Measurements from ENCODE around the gene POGZ.
A peak's percentile ranks its signal among the peaks of the same experiment; 100 is the strongest.
"Not testable (repeated sequence)": the region's sequence is repeated elsewhere in the genome, so short reads cannot be mapped to it uniquely, and the experiment has no call there.

Gene POGZ

GRCh38 chr1:151403612-151404011 lies 55.7 kb downstream of the POGZ start:
- peaks cover 66 to 68% of the 10 kb centered on the region in 2 donors for H3K36me3 ChIP-seq (ENCODE audit: control insufficient read depth in 2 of 2, insufficient read depth in 2 of 2, low read length in 2 of 2)

DNA sequence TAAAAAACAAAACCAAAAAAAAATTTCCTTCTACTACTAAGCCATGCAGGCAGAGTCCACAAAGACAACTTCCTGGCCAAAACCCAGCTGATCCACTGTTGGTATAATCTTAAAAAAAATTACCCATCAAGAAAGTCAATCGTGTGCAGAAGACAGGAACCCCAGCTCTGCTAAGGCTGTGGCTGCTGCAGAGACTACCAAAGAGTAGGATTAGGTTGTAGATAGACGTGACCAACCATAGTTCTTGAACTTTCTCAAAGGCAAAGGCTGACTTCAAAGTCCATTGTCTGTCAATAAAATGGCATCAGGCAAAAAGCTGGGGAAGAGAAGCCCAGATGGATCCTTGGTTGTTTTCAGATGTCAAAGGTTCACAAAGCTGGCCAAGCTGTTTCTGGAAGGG lies 56.5 kb downstream of the POGZ start:
- no peak overlapping the region for H3K27ac ChIP-seq (ENCODE audit: low read depth in 2 of 2, low read length in 2 of 2)
- peaks cover 8 to 9% of the 10 kb centered on the region in 2 donors for H3K4me1 ChIP-seq (ENCODE audit: control insufficient read depth in 2 of 2, insufficient read depth in 2 of 2, low read length in 2 of 2)
- H3K9ac ChIP-seq (ENCODE audit: low read depth in 1 of 2, low read length in 2 of 2): no peak overlapping the region
- no peak overlapping the region for H3K4me3 ChIP-seq (ENCODE audit: low read length in 2 of 2)
- no peaks in the 10 kb centered on the region for H3K9me3 ChIP-seq (ENCODE audit: control insufficient read depth in 2 of 2, low read length in 2 of 2)
- H3K36me3 ChIP-seq (ENCODE audit: control insufficient read depth in 2 of 2, insufficient read depth in 2 of 2, low read length in 2 of 2): peaks cover 58 to 60% of the 10 kb centered on the region in 2 donors
- H3K27me3 ChIP-seq (ENCODE audit: control insufficient read depth in 2 of 2, insufficient read depth in 2 of 2, low read length in 2 of 2): no peaks in the 10 kb centered on the region

More at GRCh38 chr1:151403612-151404011, 55.7 kb downstream of the POGZ start:
- Histone ChIP-seq H3K4me3 (ENCODE audit: low read length in 2 of 2) (no peak overlapping the region), H3K27ac (ENCODE audit: low read depth in 2 of 2, low read length in 2 of 2) (no peak overlapping the region), H3K9me3 (ENCODE audit: control insufficient read depth in 2 of 2, low read length in 2 of 2) (no peaks in the 10 kb centered on the region), H3K4me1 (ENCODE audit: control insufficient read depth in 2 of 2, insufficient read depth in 2 of 2, low read length in 2 of 2) (peaks cover 8 to 9% of the 10 kb centered on the region in 2 donors), H3K9ac (ENCODE audit: low read depth in 1 of 2, low read length in 2 of 2) (no peak overlapping the region), H3K27me3 (ENCODE audit: control insufficient read depth in 2 of 2, insufficient read depth in 2 of 2, low read length in 2 of 2) (no peaks in the 10 kb centered on the region)

- H3K9ac ChIP-seq (ENCODE audit: low read depth in 1 of 2, low read length in 2 of 2): no peak overlapping the region
- no peaks in the 10 kb centered on the region for H3K9me3 ChIP-seq (ENCODE audit: control insufficient read depth in 2 of 2, low read length in 2 of 2)
- no peak overlapping the region for H3K27ac ChIP-seq (ENCODE audit: low read depth in 2 of 2, low read length in 2 of 2)
- peaks cover 51 to 53% of the 10 kb centered on the region in 2 donors for H3K36me3 ChIP-seq (ENCODE audit: control insufficient read depth in 2 of 2, insufficient read depth in 2 of 2, low read length in 2 of 2)
- H3K4me1 ChIP-seq (ENCODE audit: control insufficient read depth in 2 of 2, insufficient read depth in 2 of 2, low read length in 2 of 2): peaks cover 8 to 9% of the 10 kb centered on the region in 2 donors
- no peaks in the 10 kb centered on the region for H3K27me3 ChIP-seq (ENCODE audit: control insufficient read depth in 2 of 2, insufficient read depth in 2 of 2, low read length in 2 of 2)
- no peak overlapping the region for H3K4me3 ChIP-seq (ENCODE audit: low read length in 2 of 2)
These were observed 57.4 kb downstream of the POGZ start for GRCh38 chr1:151401860-151402259.

- Histone ChIP-seq H3K9me3 (ENCODE audit: control insufficient read depth in 2 of 2, low read length in 2 of 2) (no peaks in the 10 kb centered on the region), H3K27ac (ENCODE audit: low read depth in 2 of 2, low read length in 2 of 2) (no peak overlapping the region), H3K4me3 (ENCODE audit: low read length in 2 of 2) (no peak overlapping the region), H3K27me3 (ENCODE audit: control insufficient read depth in 2 of 2, insufficient read depth in 2 of 2, low read length in 2 of 2) (no peaks in the 10 kb centered on the region), H3K4me1 (ENCODE audit: control insufficient read depth in 2 of 2, insufficient read depth in 2 of 2, low read length in 2 of 2) (peaks cover 8 to 9% of the 10 kb centered on the region in 2 donors), H3K36me3 (ENCODE audit: control insufficient read depth in 2 of 2, insufficient read depth in 2 of 2, low read length in 2 of 2) (peaks cover 45 to 47% of the 10 kb centered on the region in 2 donors), H3K9ac (ENCODE audit: low read depth in 1 of 2, low read length in 2 of 2) (no peak overlapping the region)
These were observed 58.0 kb downstream of the POGZ start for GRCh38 chr1:151401125-151401788.

DNA sequence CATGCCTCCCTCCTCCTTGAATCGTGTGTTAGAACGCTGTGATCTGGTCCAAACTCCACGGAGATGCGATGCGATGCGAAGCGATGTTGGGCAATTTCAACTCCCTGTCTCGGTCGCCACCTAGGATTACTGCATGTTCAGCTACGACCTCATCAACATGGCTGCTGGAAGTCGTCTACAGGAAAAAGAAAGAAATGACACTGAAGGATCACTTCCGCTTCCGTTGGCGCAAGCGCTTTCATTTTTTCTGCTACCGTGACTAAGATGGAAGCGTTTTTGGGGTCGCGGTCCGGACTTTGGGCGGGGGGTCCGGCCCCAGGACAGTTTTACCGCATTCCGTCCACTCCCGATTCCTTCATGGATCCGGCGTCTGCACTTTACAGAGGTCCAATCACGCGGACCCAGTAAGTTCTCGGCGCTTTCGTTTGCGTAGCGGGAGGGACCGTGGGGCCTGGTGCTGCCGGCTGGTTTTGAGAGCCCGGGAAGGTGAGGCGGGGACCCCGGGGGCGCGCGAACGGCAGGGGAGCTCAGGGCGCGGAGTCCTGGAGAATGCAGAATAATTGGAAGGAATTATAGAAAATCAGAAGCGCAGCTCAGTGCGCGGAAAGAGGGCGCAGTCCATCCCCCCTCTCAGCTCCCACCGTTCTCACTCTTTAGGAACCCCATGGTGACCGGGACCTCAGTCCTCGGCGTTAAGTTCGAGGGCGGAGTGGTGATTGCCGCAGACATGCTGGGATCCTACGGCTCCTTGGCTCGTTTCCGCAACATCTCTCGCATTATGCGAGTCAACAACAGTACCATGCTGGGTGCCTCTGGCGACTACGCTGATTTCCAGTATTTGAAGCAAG lies 59.7 kb downstream of the POGZ start, which contains the start of gene PSMB4:
Gene PSMB4, plus strand, starts transcription at position 250 of the 848 bp plus-strand sequence. Its CDS starts 15 bp downstream, at position 265.
- H3K9ac ChIP-seq (ENCODE audit: low read depth in 1 of 2, low read length in 2 of 2): peak within 1 kb of the TSS; percentile 82 to 88
- H3K4me3 ChIP-seq (ENCODE audit: low read length in 2 of 2): peak within 1 kb of the TSS; percentile 80 to 81
- peaks cover 29 to 31% of the 10 kb centered on the region in 2 donors for H3K36me3 ChIP-seq (ENCODE audit: control insufficient read depth in 2 of 2, insufficient read depth in 2 of 2, low read length in 2 of 2)
- H3K4me1 ChIP-seq (ENCODE audit: control insufficient read depth in 2 of 2, insufficient read depth in 2 of 2, low read length in 2 of 2): peaks cover 8 to 9% of the 10 kb centered on the region in 2 donors
- no peaks in the 10 kb centered on the region for H3K9me3 ChIP-seq (ENCODE audit: control insufficient read depth in 2 of 2, low read length in 2 of 2)
- H3K27ac ChIP-seq (ENCODE audit: low read depth in 2 of 2, low read length in 2 of 2): peak within 1 kb of the TSS; percentile 67 to 81
- no peaks in the 10 kb centered on the region for H3K27me3 ChIP-seq (ENCODE audit: control insufficient read depth in 2 of 2, insufficient read depth in 2 of 2, low read length in 2 of 2)

GRCh38 chr1:151396265-151396664 lies 63.0 kb downstream of the POGZ start:
- H3K27ac ChIP-seq (ENCODE audit: low read depth in 2 of 2, low read length in 2 of 2); H3K4me3 ChIP-seq (ENCODE audit: low read length in 2 of 2); H3K9ac ChIP-seq (ENCODE audit: low read depth in 1 of 2, low read length in 2 of 2); H3K9me3 ChIP-seq (ENCODE audit: control insufficient read depth in 2 of 2, low read length in 2 of 2); H3K36me3 ChIP-seq (ENCODE audit: control insufficient read depth in 2 of 2, insufficient read depth in 2 of 2, low read length in 2 of 2); H3K4me1 ChIP-seq (ENCODE audit: control insufficient read depth in 2 of 2, insufficient read depth in 2 of 2, low read length in 2 of 2); H3K27me3 ChIP-seq (ENCODE audit: control insufficient read depth in 2 of 2, insufficient read depth in 2 of 2, low read length in 2 of 2): not testable (repeated sequence)

- Histone ChIP-seq H3K36me3 (ENCODE audit: control insufficient read depth in 2 of 2, insufficient read depth in 2 of 2, low read length in 2 of 2) (no peaks in the 10 kb centered on the region), H3K27me3 (ENCODE audit: control insufficient read depth in 2 of 2, insufficient read depth in 2 of 2, low read length in 2 of 2) (no peaks in the 10 kb centered on the region), H3K9me3 (ENCODE audit: control insufficient read depth in 2 of 2, low read length in 2 of 2) (no peaks in the 10 kb centered on the region), H3K9ac (ENCODE audit: low read depth in 1 of 2, low read length in 2 of 2) (no peak overlapping the region), H3K27ac (ENCODE audit: low read depth in 2 of 2, low read length in 2 of 2) (no peak overlapping the region), H3K4me1 (ENCODE audit: control insufficient read depth in 2 of 2, insufficient read depth in 2 of 2, low read length in 2 of 2) (peaks cover 0 to 7% of the 10 kb centered on the region in 2 donors), H3K4me3 (ENCODE audit: low read length in 2 of 2) (no peak overlapping the region)
These were observed 65.7 kb downstream of the POGZ start for GRCh38 chr1:151393583-151393982.

DNA sequence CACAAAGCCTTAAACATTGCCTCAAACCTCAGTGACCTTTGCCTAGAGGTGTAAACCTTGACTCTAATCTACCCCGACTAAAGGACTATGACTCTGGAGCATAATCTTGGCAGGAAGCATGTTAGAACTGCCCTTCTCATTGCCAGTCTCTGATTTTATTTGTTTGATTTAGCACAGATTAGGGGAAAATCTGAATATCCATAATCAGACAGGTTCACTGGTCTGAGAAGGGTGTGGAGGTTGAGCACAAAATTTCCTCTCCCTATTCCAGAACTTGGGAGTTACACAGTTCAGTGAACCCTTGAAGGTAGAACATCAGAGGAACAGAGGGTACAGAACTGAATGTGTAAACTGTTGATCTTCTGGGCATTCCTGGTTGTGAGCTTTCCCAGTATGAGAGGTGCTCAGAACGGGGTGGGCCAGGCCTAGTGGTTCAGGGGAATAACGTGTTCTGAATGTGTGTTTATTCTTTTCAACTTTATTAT lies 68.2 kb downstream of the POGZ start:
- no peak overlapping the region for H3K4me3 ChIP-seq (ENCODE audit: low read length in 2 of 2)

GRCh38 chr1:151390221-151391078 lies 68.8 kb downstream of the POGZ start:
- not testable (repeated sequence) for H3K27me3 ChIP-seq (ENCODE audit: control insufficient read depth in 2 of 2, insufficient read depth in 2 of 2, low read length in 2 of 2); H3K9ac ChIP-seq (ENCODE audit: low read depth in 1 of 2, low read length in 2 of 2); H3K36me3 ChIP-seq (ENCODE audit: control insufficient read depth in 2 of 2, insufficient read depth in 2 of 2, low read length in 2 of 2); H3K4me1 ChIP-seq (ENCODE audit: control insufficient read depth in 2 of 2, insufficient read depth in 2 of 2, low read length in 2 of 2); H3K9me3 ChIP-seq (ENCODE audit: control insufficient read depth in 2 of 2, low read length in 2 of 2); H3K4me3 ChIP-seq (ENCODE audit: low read length in 2 of 2)
- H3K27ac ChIP-seq (ENCODE audit: low read depth in 2 of 2, low read length in 2 of 2): peak overlapping the region; percentile 38 to 42

More for the DNA sequence above, 68.2 kb downstream of the POGZ start:
- Histone ChIP-seq H3K4me1 (ENCODE audit: control insufficient read depth in 2 of 2, insufficient read depth in 2 of 2, low read length in 2 of 2) (peaks cover 0 to 7% of the 10 kb centered on the region in 2 donors), H3K27me3 (ENCODE audit: control insufficient read depth in 2 of 2, insufficient read depth in 2 of 2, low read length in 2 of 2) (no peaks in the 10 kb centered on the region), H3K9ac (ENCODE audit: low read depth in 1 of 2, low read length in 2 of 2) (no peak overlapping the region), H3K9me3 (ENCODE audit: control insufficient read depth in 2 of 2, low read length in 2 of 2) (no peaks in the 10 kb centered on the region), H3K36me3 (ENCODE audit: control insufficient read depth in 2 of 2, insufficient read depth in 2 of 2, low read length in 2 of 2) (no peaks in the 10 kb centered on the region), H3K27ac (ENCODE audit: low read depth in 2 of 2, low read length in 2 of 2) (peak overlapping the region; percentile 38 to 42)
